B cell (primary cell): ENCODE data around the gene BPIFB2. TPM values are rescaled to one million over a fixed set of nuclear protein-coding genes. Genes with fewer than 3 reads are reported as not detected.

ENCODE experiments used
- ATAC-seq: fragments of 200-7000 bp; cut with Tn5 transposase; one replicate; pipeline ENCODE4 v1.10.0; 2021; ENCODE audit warnings: low read depth, mild to moderate bottlenecking, moderate number of reproducible peaks, moderate library complexity
- CTCF ChIA-PET: fragments of 350-600 bp; sonication (Branson Sonifier 250); formaldehyde crosslinking; loops from one replicate; lab custom pipeline; 2021; ENCODE audit warnings: antibody characterized with exemption, inconsistent platforms; lab: Charles Lee
- POLR2A ChIA-PET: fragments of 350-600 bp; sonication (Branson Sonifier 250); formaldehyde crosslinking; loops from one replicate; lab custom pipeline; 2021; ENCODE audit warnings: antibody characterized with exemption; lab: Charles Lee
- DNase-seq: peaks from one replicate; pipeline ENCODE4 v3.0.0; 2013
- H2AFZ ChIP-seq: 2 replicates; pipeline ENCODE4 v1.6.1; 2012; ENCODE audit warnings: mild to moderate bottlenecking, low read depth, low read length; ENCODE audit not compliant: insufficient read depth, poor library complexity, severe bottlenecking
- H3K27ac ChIP-seq, 2 donors: 1 replicate in 1 of 2; 2 replicates in 1 of 2; pipeline ENCODE4 v1.5.1; 2012 to 2013; ENCODE audit warnings: low read length in 2 of 2, mild to moderate bottlenecking in 2 of 2, moderate library complexity in 1 of 2
- H3K27me3 ChIP-seq, 4 experiments: fragments of 200-600 bp in 1 of 4; sonication (generic) in 1 of 4; replicated peaks in 1 of 4; 1 replicate in 2 of 4; 2 replicates in 2 of 4; pipeline versions ENCODE4 v1.6.1 to v1.7.0; 2013 to 2016; ENCODE audit warnings: low read length in 3 of 4, mild to moderate bottlenecking in 2 of 4, mixed read lengths in 1 of 4, moderate library complexity in 1 of 4; ENCODE audit not compliant: insufficient read depth in 4 of 4, control insufficient read depth in 3 of 4; ENCODE audit errors: control extremely low read depth in 1 of 4
- H3K36me3 ChIP-seq, 2 experiments: replicated peaks in 1 of 2; 1 replicate in 1 of 2; 2 replicates in 1 of 2; pipeline versions ENCODE4 v1.6.1 to v1.7.1; 2013; ENCODE audit warnings: low read length in 1 of 2; ENCODE audit not compliant: insufficient read depth in 2 of 2, control insufficient read depth in 1 of 2; ENCODE audit errors: control extremely low read depth in 1 of 2, extremely low read depth in 1 of 2
- H3K4me1 ChIP-seq, 2 donors: fragments of 200-600 bp in 1 of 2; sonication (generic) in 1 of 2; 1 replicate in 1 of 2; 2 replicates in 1 of 2; pipeline versions ENCODE4 v1.5.1 to v1.6.1; 2013 to 2017; ENCODE audit warnings: low read length in 2 of 2; ENCODE audit not compliant: control insufficient read depth in 2 of 2, insufficient read depth in 2 of 2
- H3K4me2 ChIP-seq: replicated peaks from 2 replicates; pipeline ENCODE3; 2012; ENCODE audit warnings: mild to moderate bottlenecking, low read depth, low read length; ENCODE audit not compliant: poor library complexity, severe bottlenecking
- H3K4me3 ChIP-seq, 5 experiments: fragments of 200-600 bp in 1 of 5; sonication (generic) in 1 of 5; 1 replicate in 3 of 5; 2 replicates in 2 of 5; pipeline versions ENCODE4 v1.5.1 to v1.7.0; 2011 to 2016; ENCODE audit warnings: low read length in 4 of 5, mild to moderate bottlenecking in 4 of 5, low read depth in 2 of 5, control low read depth in 1 of 5, moderate library complexity in 1 of 5; ENCODE audit not compliant: insufficient read depth in 1 of 5; ENCODE audit errors: control extremely low read depth in 1 of 5, extremely low read depth in 1 of 5
- H3K79me2 ChIP-seq: fragments of 200-600 bp; sonication (generic); one replicate; pipeline ENCODE4 v1.6.0; 2016; ENCODE audit warnings: low read length; ENCODE audit not compliant: control insufficient read depth, insufficient read depth
- H3K9ac ChIP-seq: fragments of 200-600 bp; sonication (generic); 2 replicates; pipeline ENCODE4 v1.6.1; 2017; ENCODE audit warnings: mild to moderate bottlenecking, low read length, moderate library complexity
- H3K9me3 ChIP-seq, 3 donors: one replicate each; pipeline versions ENCODE4 v1.6.1 to v1.7.1; 2013; ENCODE audit warnings: low read length in 2 of 3; ENCODE audit not compliant: control insufficient read depth in 2 of 3, insufficient read depth in 1 of 3; ENCODE audit errors: control extremely low read depth in 1 of 3
- H4K20me1 ChIP-seq: 2 replicates; pipeline ENCODE4 v1.6.0; 2012; ENCODE audit warnings: mild to moderate bottlenecking, low read length; ENCODE audit not compliant: insufficient read depth, control insufficient read depth, poor library complexity, severe bottlenecking
- H3K27ac Mint-ChIP-seq: one replicate; pipeline ENCODE4 v1.8.0; 2021; ENCODE audit warnings: mixed read lengths
- H3K27me3 Mint-ChIP-seq: one replicate; pipeline ENCODE4 v1.8.0; 2021; ENCODE audit warnings: mixed read lengths
- H3K4me1 Mint-ChIP-seq: one replicate; pipeline ENCODE4 v1.8.0; 2021; ENCODE audit warnings: mixed read lengths
- H3K4me3 Mint-ChIP-seq: one replicate; pipeline ENCODE4 v1.8.0; 2021; ENCODE audit warnings: mixed read lengths
- H3K9me3 Mint-ChIP-seq: one replicate; pipeline ENCODE4 v1.8.0; 2022; ENCODE audit warnings: mixed read lengths; ENCODE audit not compliant: insufficient read depth
- EZH2 ChIP-seq: IDR thresholded peaks from 2 replicates; pipeline ENCODE4 v1.6.1; 2012; ENCODE audit warnings: borderline replicate concordance, low read depth, mild to moderate bottlenecking, moderate library complexity, low read length; ENCODE audit not compliant: insufficient read depth, poor library complexity, severe bottlenecking
- WGBS: methylation state at CpG from one replicate; pipeline ENCODE4 v1.1.5; 2013; ENCODE audit warnings: missing lambda C conversion rate; ENCODE audit not compliant: insufficient coverage; 5-methylcytosine and 5-hydroxymethylcytosine counted together
- intact Hi-C: fragments of 100-400 bp; cut with micrococcal nuclease; formaldehyde crosslinking; loops from one replicate; pipeline ENCODE4 v1.10.0; 2022
- polyA plus RNA-seq: library from polyadenylated mRNA; depleted of rRNA; stranded (reverse); fragments of >200 nt; gene quantifications from 2 replicates; pipeline ENCODE4 v1.2.3, GENCODE V29; 2012
- total RNA-seq, 2 donors: library from RNA; stranded (reverse); fragments of 120-200 nt in 1 of 2; gene quantifications; 1 replicate in 1 of 2; 2 replicates in 1 of 2; pipeline versions ENCODE4 v1.2.3 to v1.2.4, GENCODE V29; 2013 to 2022
- TF ChIP-seq, protein P1 (sequence below): fragments of 200-600 bp; IDR thresholded peaks from one replicate; pipeline ENCODE4 v1.8.0; 2022; ENCODE audit warnings: antibody characterized with exemption, mild to moderate bottlenecking

The BPIFB2 gene
- total and polyA plus RNA-seq, 2 donors (not counting 1 experiment from before 2014, with no cell fraction given), result not detected

DNA sequence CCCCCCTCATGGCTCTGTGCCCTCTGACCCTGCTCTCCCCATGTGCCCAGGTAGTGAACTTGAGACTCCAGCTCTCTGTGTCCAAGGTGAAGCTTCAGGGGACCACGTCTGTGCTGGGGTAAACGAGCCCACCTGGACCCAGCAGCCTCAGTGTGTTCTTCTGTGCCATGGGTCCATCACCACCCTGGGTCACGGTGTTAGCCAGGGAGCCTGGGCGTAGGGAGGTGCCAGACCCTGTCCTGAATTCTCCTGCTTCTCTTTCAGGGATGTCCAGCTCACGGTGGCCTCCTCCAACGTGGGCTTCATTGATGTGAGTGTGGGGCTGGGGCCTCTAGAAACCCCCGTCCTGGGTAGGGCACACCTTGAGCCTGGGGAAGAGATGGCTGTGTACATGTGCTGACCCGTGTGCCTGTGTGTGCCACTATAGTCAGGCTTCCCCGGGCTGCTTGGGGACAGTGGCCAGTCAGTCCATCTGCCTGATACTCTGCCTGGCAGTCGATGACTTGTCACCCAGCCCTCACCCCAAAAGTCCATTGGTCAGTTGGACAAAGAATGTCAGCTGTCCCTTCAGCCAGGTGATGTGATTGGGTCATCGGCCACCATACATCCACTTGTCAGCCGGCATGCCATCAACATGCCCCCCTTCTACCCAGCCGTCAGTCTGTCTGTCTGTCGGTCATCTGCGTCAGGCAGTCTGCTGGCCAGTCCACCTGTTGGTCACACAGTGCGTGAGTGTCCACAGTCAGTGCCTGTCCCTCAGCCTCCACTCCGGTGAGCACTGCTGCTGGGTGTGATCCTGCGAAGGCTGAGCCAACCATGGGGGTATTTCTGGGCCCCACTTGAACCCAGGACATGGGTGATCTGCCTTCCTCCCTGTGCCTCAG lies 13.0 kb downstream of the BPIFB2 start:
- no peak overlapping the region for H3K27ac ChIP-seq
- no peak overlapping the region for H3K27ac Mint-ChIP-seq
- no peaks in the 10 kb centered on the region for H3K9me3 Mint-ChIP-seq
- H3K27me3 ChIP-seq, result no peaks in the 10 kb centered on the region
- no peak overlapping the region for H3K9ac ChIP-seq
- H3K79me2 ChIP-seq, result no peaks in the 10 kb centered on the region
- H3K9me3 ChIP-seq, result peaks cover 0 to 4% (median 0%) of the 10 kb centered on the region in 3 donors
- ChIA-PET POLR2A (no interaction called here), CTCF (no interaction called here)
- no peak for DNase-seq
- no peak overlapping the region for H3K4me3 ChIP-seq
- H4K20me1 ChIP-seq, result no peaks in the 10 kb centered on the region
- TF ChIP-seq EZH2, result no peak
- TF ChIP-seq, protein P1, sequence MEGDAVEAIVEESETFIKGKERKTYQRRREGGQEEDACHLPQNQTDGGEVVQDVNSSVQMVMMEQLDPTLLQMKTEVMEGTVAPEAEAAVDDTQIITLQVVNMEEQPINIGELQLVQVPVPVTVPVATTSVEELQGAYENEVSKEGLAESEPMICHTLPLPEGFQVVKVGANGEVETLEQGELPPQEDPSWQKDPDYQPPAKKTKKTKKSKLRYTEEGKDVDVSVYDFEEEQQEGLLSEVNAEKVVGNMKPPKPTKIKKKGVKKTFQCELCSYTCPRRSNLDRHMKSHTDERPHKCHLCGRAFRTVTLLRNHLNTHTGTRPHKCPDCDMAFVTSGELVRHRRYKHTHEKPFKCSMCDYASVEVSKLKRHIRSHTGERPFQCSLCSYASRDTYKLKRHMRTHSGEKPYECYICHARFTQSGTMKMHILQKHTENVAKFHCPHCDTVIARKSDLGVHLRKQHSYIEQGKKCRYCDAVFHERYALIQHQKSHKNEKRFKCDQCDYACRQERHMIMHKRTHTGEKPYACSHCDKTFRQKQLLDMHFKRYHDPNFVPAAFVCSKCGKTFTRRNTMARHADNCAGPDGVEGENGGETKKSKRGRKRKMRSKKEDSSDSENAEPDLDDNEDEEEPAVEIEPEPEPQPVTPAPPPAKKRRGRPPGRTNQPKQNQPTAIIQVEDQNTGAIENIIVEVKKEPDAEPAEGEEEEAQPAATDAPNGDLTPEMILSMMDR, result no peak
- no peaks in the 10 kb centered on the region for H3K4me1 ChIP-seq
- H3K4me3 Mint-ChIP-seq, result no peak overlapping the region
- H3K36me3 ChIP-seq, result no peaks in the 10 kb centered on the region
- peaks cover 9% of the 10 kb centered on the region for H3K27me3 Mint-ChIP-seq
- H2AFZ ChIP-seq, result no peak overlapping the region
- no peak overlapping the region for H3K4me2 ChIP-seq
- intact Hi-C loops, result no loop called here
- ATAC-seq, result no peak
- 88% methylated on average over 18 of the region's 18 CpGs for WGBS
- H3K4me1 Mint-ChIP-seq, result no peaks in the 10 kb centered on the region

DNA sequence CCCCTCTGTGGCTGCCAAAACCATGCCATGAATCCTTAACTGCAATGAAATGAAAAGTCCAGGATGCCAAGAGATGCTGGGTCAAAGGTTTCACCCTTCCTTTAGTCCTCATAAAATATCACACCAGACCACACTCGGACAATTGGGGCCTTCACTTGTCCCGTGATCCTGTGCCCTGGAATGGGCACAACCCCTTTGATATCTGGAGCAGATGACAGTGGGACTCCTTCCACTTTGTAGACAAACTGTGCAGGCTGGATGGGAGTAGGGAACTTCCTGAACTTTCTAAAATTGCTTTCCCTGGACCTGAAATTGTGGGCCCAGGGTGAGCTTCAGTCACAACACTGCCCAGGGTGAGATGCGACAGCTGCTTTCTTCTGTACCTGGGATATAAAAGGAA lies 14.4 kb downstream of the BPIFB2 start:
- no peak for ATAC-seq
- Histone ChIP-seq H2AFZ (no peak overlapping the region), H3K27ac (no peak overlapping the region), H3K4me2 (no peak overlapping the region), H3K4me3 (no peak overlapping the region), H3K36me3 (no peaks in the 10 kb centered on the region), H3K9ac (no peak overlapping the region), H3K27me3 (no peaks in the 10 kb centered on the region), H4K20me1 (no peaks in the 10 kb centered on the region), H3K4me1 (no peaks in the 10 kb centered on the region), H3K9me3 (peaks cover 0 to 4% (median 0%) of the 10 kb centered on the region in 3 donors), H3K79me2 (no peaks in the 10 kb centered on the region)
- Mint-ChIP-seq H3K4me1 (no peaks in the 10 kb centered on the region), H3K9me3 (no peaks in the 10 kb centered on the region), H3K27ac (no peak overlapping the region), H3K4me3 (no peak overlapping the region), H3K27me3 (peaks cover 2% of the 10 kb centered on the region)
- CTCF ChIA-PET, result no interaction called here
- DNase-seq, result no peak
- WGBS, result 82% methylated on average over 1 of the region's 3 CpGs
- POLR2A ChIA-PET, result no interaction called here
- no peak for TF ChIP-seq EZH2
- TF ChIP-seq, protein P1, result no peak
- intact Hi-C loops, result no loop called here
